Stimulated activated CD4-positive, alpha-beta T cell treated with anti-CD3 and anti-CD28 coated beads, Interleukin-12 subunit alpha, Interleukin-12 subunit beta, amount 100 ng/mL, for 4 hours (primary cell): ENCODE measurements around the gene NT5C2.
"Not testable (repeated sequence)": the region's sequence is repeated elsewhere in the genome, so short reads cannot be mapped to it uniquely, and the experiment has no call there.

Experiments
- DNase-seq: peaks from one replicate; pipeline ENCODE4 v3.0.0-alpha.2; 2020

NT5C2 gene

GRCh38 chr10:103193107-103193819, at the start of gene NT5C2:
NT5C2 (minus strand) TSS chr10:103193272; CDS start chr10:103174958, 18,314 bp downstream.
- DNase-seq: peak; percentile 83

GRCh38 chr10:103241262-103242011, 48.4 kb upstream of the NT5C2 start:
- DNase-seq: no peak

GRCh38 chr10:103238506-103239252, 45.6 kb upstream of the NT5C2 start:
- DNase-seq: no peak

- DNase-seq: no peak
Observed at GRCh38 chr10:103235775-103236174, 42.7 kb upstream of the NT5C2 start.

- DNase-seq: no peak
Observed at GRCh38 chr10:103232772-103233488, 39.9 kb upstream of the NT5C2 start.

GRCh38 chr10:103232131-103232673, 39.1 kb upstream of the NT5C2 start:
- DNase-seq: no peak

- no peak for DNase-seq
Observed at GRCh38 chr10:103231047-103231551, 38.0 kb upstream of the NT5C2 start.

- DNase-seq: no peak
Observed at GRCh38 chr10:103227416-103227815, 34.3 kb upstream of the NT5C2 start.

- DNase-seq: no peak
Observed at GRCh38 chr10:103225939-103226338, 32.9 kb upstream of the NT5C2 start.

- not testable (repeated sequence) for DNase-seq
Observed at GRCh38 chr10:103224721-103225120, 31.6 kb upstream of the NT5C2 start.

- no peak for DNase-seq
Observed at GRCh38 chr10:103224133-103224532, 31.1 kb upstream of the NT5C2 start.

GRCh38 chr10:103216362-103216761, 23.3 kb upstream of the NT5C2 start:
- not testable (repeated sequence) for DNase-seq

- no peak for DNase-seq
Observed at GRCh38 chr10:103215601-103216000, 22.5 kb upstream of the NT5C2 start.

- DNase-seq: not testable (repeated sequence)
Observed at GRCh38 chr10:103210262-103210661, 17.2 kb upstream of the NT5C2 start.

- DNase-seq: not testable (repeated sequence)
Observed at GRCh38 chr10:103207643-103208042, 14.6 kb upstream of the NT5C2 start.

- DNase-seq: no peak
Observed at GRCh38 chr10:103207141-103207540, 14.1 kb upstream of the NT5C2 start.

GRCh38 chr10:103206715-103207114, 13.6 kb upstream of the NT5C2 start:
- not testable (repeated sequence) for DNase-seq

GRCh38 chr10:103205401-103205800, 12.3 kb upstream of the NT5C2 start:
- not testable (repeated sequence) for DNase-seq

GRCh38 chr10:103204353-103205255, 11.5 kb upstream of the NT5C2 start:
- no peak for DNase-seq

- no peak for DNase-seq
Observed at GRCh38 chr10:103203466-103203865, 10.4 kb upstream of the NT5C2 start.

- DNase-seq: no peak
Observed at GRCh38 chr10:103202319-103202718, 9.2 kb upstream of the NT5C2 start.
